ENCODE results near the gene C9orf85.

Gene C9orf85

DNA sequence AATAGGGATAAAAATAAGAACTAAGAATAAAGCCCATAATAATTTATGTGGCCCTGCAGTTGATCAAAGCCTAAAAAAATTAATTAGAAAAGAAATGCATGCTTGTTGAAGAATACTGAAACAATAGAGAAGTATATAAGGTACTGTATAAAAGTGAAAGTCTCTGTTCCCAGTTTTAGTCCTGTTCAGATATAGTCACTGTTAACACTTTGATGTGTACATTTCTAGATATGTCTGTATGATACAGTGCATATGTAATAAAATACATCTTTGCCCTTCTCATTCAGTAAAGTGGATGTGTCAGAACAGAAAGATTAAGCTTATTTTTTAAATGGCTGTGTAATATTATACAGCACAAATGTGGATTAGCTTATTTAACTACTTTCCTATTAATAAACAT lies 4.1 kb downstream of the C9orf85 start:
- DNase-seq (ENCODE audit: low spot score) = peak; percentile 21
- no peak for TF ChIP-seq CTCF (IDR thresholded peaks at IDR 0.05; ENCODE audit: extremely low read depth, insufficient read depth, missing control alignments)
- in situ Hi-C loops (cut with MboI; ENCODE audit: low pct_unique_long_range_greater_than_20kb, low sequenced_read_pairs, unreplicated experiment) = no loop called here

DNA sequence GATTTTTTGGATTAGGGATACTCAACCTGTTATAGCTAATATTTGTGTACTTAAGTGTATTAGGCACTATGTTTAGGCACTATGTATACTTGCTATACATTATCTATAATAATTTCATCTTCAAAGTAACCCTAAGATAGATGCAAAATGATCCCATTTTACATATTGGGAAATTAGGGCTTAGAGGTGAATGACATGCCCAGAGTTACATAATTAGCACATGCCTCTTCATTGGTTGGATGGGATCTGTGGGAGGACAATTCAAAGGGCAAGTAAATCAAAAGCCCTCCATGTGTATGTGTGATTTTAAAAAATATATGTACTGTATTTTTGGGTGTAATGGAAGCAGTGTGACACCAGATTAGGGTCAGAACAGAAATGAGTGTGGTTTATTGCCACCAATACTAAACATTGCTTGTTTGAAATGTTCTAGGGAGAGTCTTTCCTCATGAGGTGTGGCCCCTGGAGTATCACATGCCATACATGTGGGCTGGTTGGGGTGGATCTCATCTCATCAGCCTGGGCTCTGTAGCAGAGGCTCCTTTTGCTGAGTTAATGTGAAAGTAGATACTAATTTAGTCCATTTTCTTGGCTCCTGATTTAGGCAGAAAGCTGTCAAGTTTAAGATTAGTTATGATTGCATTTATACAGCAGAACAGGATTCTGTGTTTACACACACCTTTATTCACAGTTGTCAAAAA lies 5.5 kb downstream of the C9orf85 start:
- TF ChIP-seq CTCF (IDR thresholded peaks at IDR 0.05; ENCODE audit: extremely low read depth, insufficient read depth, missing control alignments) = no peak
- in situ Hi-C loops (cut with MboI; ENCODE audit: low pct_unique_long_range_greater_than_20kb, low sequenced_read_pairs, unreplicated experiment) = no loop called here
- peak; percentile 25 for DNase-seq (ENCODE audit: low spot score)

GRCh38 chr9:71918419-71918818 lies 7.0 kb downstream of the C9orf85 start:
- DNase-seq (ENCODE audit: low spot score) = no peak
- in situ Hi-C loops (cut with MboI; ENCODE audit: low pct_unique_long_range_greater_than_20kb, low sequenced_read_pairs, unreplicated experiment) = no loop called here
- TF ChIP-seq CTCF (IDR thresholded peaks at IDR 0.05; ENCODE audit: extremely low read depth, insufficient read depth, missing control alignments) = no peak

- in situ Hi-C loops (cut with MboI; ENCODE audit: low pct_unique_long_range_greater_than_20kb, low sequenced_read_pairs, unreplicated experiment) = no loop called here
- TF ChIP-seq CTCF (IDR thresholded peaks at IDR 0.05; ENCODE audit: extremely low read depth, insufficient read depth, missing control alignments) = no peak
These were observed 9.2 kb downstream of the C9orf85 start for GRCh38 chr9:71920456-71921189.

DNA sequence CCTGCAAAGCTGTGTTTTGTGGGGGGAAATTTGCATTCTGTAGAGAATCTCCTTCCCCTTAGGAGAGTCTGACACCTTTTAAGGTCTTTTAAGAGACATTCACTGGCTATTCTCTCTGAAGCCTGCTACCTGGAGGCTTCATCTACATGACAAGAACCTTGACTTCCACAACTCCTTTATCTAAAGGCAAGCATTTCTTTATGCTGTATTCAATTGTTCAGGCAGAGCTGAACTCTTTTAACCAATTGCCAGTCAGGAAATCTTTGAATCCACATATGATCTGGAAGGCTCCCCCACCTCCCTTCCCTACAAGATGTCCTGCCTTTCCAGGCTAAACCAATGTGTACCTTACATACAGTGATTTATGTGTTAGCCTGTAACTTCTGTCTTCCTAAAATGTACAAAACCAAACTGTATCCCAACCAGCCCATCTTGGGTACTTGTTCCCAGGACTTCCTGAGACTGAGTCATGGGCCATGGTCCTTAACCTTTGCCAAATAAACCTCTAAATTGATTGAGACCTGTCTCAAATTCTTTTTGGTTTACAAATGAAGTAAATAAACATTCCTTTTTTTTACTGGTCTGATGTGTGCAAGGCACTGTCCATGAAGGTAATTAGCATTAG lies 9.9 kb downstream of the C9orf85 start:
- DNase-seq (ENCODE audit: low spot score) = no peak
- in situ Hi-C loops (cut with MboI; ENCODE audit: low pct_unique_long_range_greater_than_20kb, low sequenced_read_pairs, unreplicated experiment) = no loop called here
- TF ChIP-seq CTCF (IDR thresholded peaks at IDR 0.05; ENCODE audit: extremely low read depth, insufficient read depth, missing control alignments) = no peak

More at GRCh38 chr9:71920456-71921189, 9.2 kb downstream of the C9orf85 start:
- DNase-seq (ENCODE audit: low spot score) = no peak

DNA sequence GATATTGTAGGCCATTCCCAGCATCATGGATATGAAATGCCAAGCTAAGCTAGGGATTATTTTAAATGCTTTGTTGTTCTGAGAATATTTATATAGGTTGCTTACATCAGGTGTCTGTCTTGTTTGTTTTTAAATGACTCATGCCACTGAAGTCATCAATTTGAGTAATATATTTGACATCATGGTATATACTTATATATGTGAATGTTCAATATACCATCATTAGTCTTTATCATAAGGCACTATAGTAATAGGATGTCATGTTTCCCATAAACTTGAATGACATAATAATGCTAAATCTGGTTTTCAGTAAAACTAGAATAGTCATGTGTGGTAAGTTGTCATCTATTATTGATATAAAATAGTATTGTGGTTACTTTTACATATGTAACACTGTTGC lies 13.1 kb downstream of the C9orf85 start:
- no peak for TF ChIP-seq CTCF (IDR thresholded peaks at IDR 0.05; ENCODE audit: extremely low read depth, insufficient read depth, missing control alignments)
- in situ Hi-C loops (cut with MboI; ENCODE audit: low pct_unique_long_range_greater_than_20kb, low sequenced_read_pairs, unreplicated experiment) = no loop called here
- no peak for DNase-seq (ENCODE audit: low spot score)
